Measurements from ENCODE around the gene TTLL11. TPM values are rescaled to one million over a fixed set of nuclear protein-coding genes. Genes with fewer than 3 reads are reported as not detected.

TTLL11 gene
- total RNA-seq, 4 donors from 2014 or later, result 9.1 to 47.4 (median 11.3) TPM

- no peak for DNase-seq
- Histone ChIP-seq H3K27ac (no peak overlapping the region), H3K4me3 (no peak overlapping the region), H3K27me3 (no peaks in the 10 kb centered on the region), H3K36me3 (no peaks in the 10 kb centered on the region), H3K9me3 (no peaks in the 10 kb centered on the region), H3K4me1 (peaks cover 0 to 6% (median 0%) of the 10 kb centered on the region in 4 donors)
- TF ChIP-seq EP300 (IDR thresholded peaks at IDR 0.05; ENCODE audit: low read depth), result no peak
- no peak for TF ChIP-seq POLR2AphosphoS5 (IDR thresholded peaks at IDR 0.05)
- no peak for TF ChIP-seq POLR2A (IDR thresholded peaks at IDR 0.05)
- TF ChIP-seq CTCF (IDR thresholded peaks at IDR 0.05), result no peak
- intact Hi-C loops (cut with DNase I; ENCODE audit: low total_unique reads) (no loop called here), in situ Hi-C loops (cut with MboI; ENCODE audit: low pct_ligation_motif_present in 1 of 4, low pct_unique_long_range_greater_than_20kb in 1 of 4, low sequenced_read_pairs in 3 of 4) (no loop called here)
- WGBS, 2 donors (ENCODE audit: low coverage in 1 of 2), result 86 to 95% methylated on average over 3 to 9 of the region's 9 CpGs
These were observed 157.4 kb downstream of the TTLL11 start for GRCh38 chr9:121935739-121936138.

- in situ Hi-C loops (cut with MboI; ENCODE audit: low pct_ligation_motif_present in 1 of 4, low pct_unique_long_range_greater_than_20kb in 1 of 4, low sequenced_read_pairs in 3 of 4) (no loop called here), intact Hi-C loops (cut with DNase I; ENCODE audit: low total_unique reads) (no loop called here)
- Histone ChIP-seq H3K27me3 (no peaks in the 10 kb centered on the region), H3K9me3 (no peaks in the 10 kb centered on the region), H3K36me3 (no peaks in the 10 kb centered on the region), H3K27ac (no peak overlapping the region), H3K4me3 (no peak overlapping the region), H3K4me1 (no peaks in the 10 kb centered on the region)
- WGBS, 2 donors (ENCODE audit: low coverage in 1 of 2), result 57% methylated on average over 5 of the region's 5 CpGs; no CpG with 5 or more reads in 1 of the 2 donors
- no peak for TF ChIP-seq EP300 (IDR thresholded peaks at IDR 0.05; ENCODE audit: low read depth)
- TF ChIP-seq CTCF (IDR thresholded peaks at IDR 0.05), result no peak
- no peak for TF ChIP-seq POLR2A (IDR thresholded peaks at IDR 0.05)
- TF ChIP-seq POLR2AphosphoS5 (IDR thresholded peaks at IDR 0.05), result no peak
- DNase-seq, result no peak
These were observed 162.2 kb downstream of the TTLL11 start for GRCh38 chr9:121930956-121931355.

- H3K4me3 ChIP-seq, result no peak overlapping the region
- in situ Hi-C loops (cut with MboI; ENCODE audit: low pct_ligation_motif_present in 1 of 4, low pct_unique_long_range_greater_than_20kb in 1 of 4, low sequenced_read_pairs in 3 of 4) (no loop called here), intact Hi-C loops (cut with DNase I; ENCODE audit: low total_unique reads) (no loop called here)
- H3K9me3 ChIP-seq, result no peaks in the 10 kb centered on the region
- no peaks in the 10 kb centered on the region for H3K4me1 ChIP-seq
- H3K27me3 ChIP-seq, result no peaks in the 10 kb centered on the region
- no peak overlapping the region for H3K27ac ChIP-seq
- TF ChIP-seq POLR2AphosphoS5 (IDR thresholded peaks at IDR 0.05), result no peak
- no peak for DNase-seq
- 85 to 88% methylated on average over 5 to 12 of the region's 12 CpGs for WGBS, 2 donors (ENCODE audit: low coverage in 1 of 2)
- H3K36me3 ChIP-seq, result no peaks in the 10 kb centered on the region
These were observed 162.9 kb downstream of the TTLL11 start for GRCh38 chr9:121929893-121930875.

GRCh38 chr9:121927636-121928035 is 165.5 kb downstream of the TTLL11 start:
- 92 to 100% methylated on average over 1 of the region's 1 CpG for WGBS, 2 donors (ENCODE audit: low coverage in 1 of 2)
- in situ Hi-C loops (cut with MboI; ENCODE audit: low pct_ligation_motif_present in 1 of 4, low pct_unique_long_range_greater_than_20kb in 1 of 4, low sequenced_read_pairs in 3 of 4), result no loop called here

More at GRCh38 chr9:121927636-121928035, 165.5 kb downstream of the TTLL11 start:
- TF ChIP-seq CTCF (IDR thresholded peaks at IDR 0.05) (no peak), POLR2A (IDR thresholded peaks at IDR 0.05) (no peak), POLR2AphosphoS5 (IDR thresholded peaks at IDR 0.05) (no peak), EP300 (IDR thresholded peaks at IDR 0.05; ENCODE audit: low read depth) (no peak)
- Histone ChIP-seq H3K4me1 (no peaks in the 10 kb centered on the region), H3K4me3 (no peak overlapping the region), H3K36me3 (no peaks in the 10 kb centered on the region), H3K9me3 (no peaks in the 10 kb centered on the region), H3K27ac (no peak overlapping the region), H3K27me3 (no peaks in the 10 kb centered on the region)
- intact Hi-C loops (cut with DNase I; ENCODE audit: low total_unique reads), result no loop called here
- no peak for DNase-seq

All from transverse colon (tissue), 4 donors.